GM10248 (cell line): ENCODE data around the gene EPHX1.
A peak's percentile ranks its signal among the peaks of the same experiment; 100 is the strongest.

Source experiments
- CTCF ChIA-PET: fragments of 300-600 bp; sonication (Branson Sonifier 250); formaldehyde crosslinking; extraction: SDS; loops from one replicate; lab custom pipeline; 2021; ENCODE audit warnings: antibody characterized with exemption; lab: Yijun Ruan, JAX
- POLR2A ChIA-PET: fragments of 350-650 bp; sonication (Branson Sonifier 250); formaldehyde crosslinking; extraction: SDS; loops from one replicate; lab custom pipeline; 2020; ENCODE audit warnings: antibody characterized with exemption; lab: Yijun Ruan, JAX
- DNase-seq: peaks from one replicate; pipeline ENCODE4 v3.0.0; 2012; ENCODE audit errors: extremely low spot score
- CTCF ChIP-seq: IDR thresholded peaks from 2 replicates; pipeline ENCODE4 v1.5.1; 2012; ENCODE audit warnings: mild to moderate bottlenecking, low read depth; ENCODE audit errors: extremely low read depth, missing control alignments, control extremely low read depth

The EPHX1 gene

GRCh38 chr1:225863167-225863566 lies 53.2 kb downstream of the EPHX1 start:
- no peak for TF ChIP-seq CTCF
- ChIA-PET CTCF (no interaction called here), POLR2A (no interaction called here)
- no peak for DNase-seq

GRCh38 chr1:225865514-225865913 lies 55.6 kb downstream of the EPHX1 start:
- DNase-seq = no peak
- CTCF ChIA-PET = interaction anchor here (0.7 to 1.5 kb wide), 2 partner anchors 11 to 17 kb away, joined by 3 read pairs; partner anchors contain the start of gene TMEM63A
- POLR2A ChIA-PET = no interaction called here
- TF ChIP-seq CTCF = no peak

GRCh38 chr1:225866061-225866837 lies 56.3 kb downstream of the EPHX1 start:
- CTCF ChIA-PET = interaction anchor here (1.0 to 1.5 kb wide), 2 partner anchors 11 to 16 kb away, joined by 3 read pairs; partner anchors contain the start of gene TMEM63A
- DNase-seq = peak; percentile 69
- TF ChIP-seq CTCF = no peak
- POLR2A ChIA-PET = no interaction called here

GRCh38 chr1:225866981-225867380 lies 57.1 kb downstream of the EPHX1 start:
- ChIA-PET POLR2A (no interaction called here), CTCF (no interaction called here)
- no peak for DNase-seq
- TF ChIP-seq CTCF = no peak

GRCh38 chr1:225868631-225869330 lies 58.9 kb downstream of the EPHX1 start:
- DNase-seq = no peak
- no peak for TF ChIP-seq CTCF
- POLR2A ChIA-PET = no interaction called here
- CTCF ChIA-PET = no interaction called here

GRCh38 chr1:225870911-225871310 lies 61.0 kb downstream of the EPHX1 start:
- DNase-seq = no peak
- CTCF ChIA-PET = interaction anchor here (1.2 to 2.7 kb wide), 2 partner anchors 10 to 93 kb away, joined by 4 to 13 read pairs; partner anchors contain the start of genes SRP9 and TMEM63A
- POLR2A ChIA-PET = no interaction called here
- no peak for TF ChIP-seq CTCF
